Adrenal gland (tissue), 12 donors: Measurements from ENCODE around the gene WWC2. TPM values are rescaled to one million over a fixed set of nuclear protein-coding genes. Genes with fewer than 3 reads are reported as not detected.

Experiments
- DNase-seq, 7 donors: peaks; one replicate each; pipeline ENCODE4 v3.0.0-alpha.2; 2019 to 2020
- H3K27ac ChIP-seq, 5 donors: fragments of 200-600 bp; sonication (generic) in 4 of 5; 1 replicate in 3 of 5; 2 replicates in 2 of 5; pipeline versions ENCODE4 v1.5.1 to v1.8.0; 2016 to 2020; ENCODE audit warnings: mild to moderate bottlenecking in 1 of 5
- H3K27me3 ChIP-seq: fragments of 200-600 bp; 2 replicates; pipeline ENCODE4 v1.8.0; 2021
- H3K36me3 ChIP-seq, 2 donors: fragments of 200-600 bp; replicated peaks in 1 of 2; 1 replicate in 1 of 2; 2 replicates in 1 of 2; pipeline versions ENCODE4 v1.5.1 to v1.8.0; 2018 to 2022
- H3K4me1 ChIP-seq, 2 donors: fragments of 200-600 bp; replicated peaks in 1 of 2; 1 replicate in 1 of 2; 2 replicates in 1 of 2; pipeline versions ENCODE4 v1.5.1 to v1.8.0; 2018 to 2021
- H3K4me3 ChIP-seq, 4 donors: fragments of 200-600 bp; sonication (generic) in 3 of 4; one replicate each; pipeline ENCODE4 v1.5.1; 2016 to 2018
- H3K9me3 ChIP-seq, 3 donors: fragments of 200-600 bp; sonication (generic) in 1 of 3; replicated peaks in 1 of 3; 1 replicate in 2 of 3; 2 replicates in 1 of 3; pipeline versions ENCODE4 v1.5.1 to v1.8.0; 2016 to 2021
- CTCF ChIP-seq, 6 experiments: fragments of 450-650 bp in 4 of 6; fragments of 200-600 bp in 2 of 6; sonication (generic) in 1 of 6; IDR thresholded peaks; 1 replicate in 5 of 6; 2 replicates in 1 of 6; pipeline versions ENCODE4 v1.5.1 to v1.8.0; 2016 to 2021; ENCODE audit warnings: antibody characterized with exemption in 6 of 6, mild to moderate bottlenecking in 2 of 6, moderate library complexity in 1 of 6
- POLR2A ChIP-seq, 2 donors: fragments of 450-650 bp; IDR thresholded peaks; one replicate each; pipeline ENCODE4 v1.6.1; 2017; ENCODE audit warnings: antibody characterized with exemption in 2 of 2, mild to moderate bottlenecking in 2 of 2, moderate library complexity in 1 of 2
- WGBS, 4 donors: extraction: QIAGEN DNeasy Blood & Tissue Kit in 2 of 4; methylation state at CpG; one replicate each; pipeline versions ENCODE4 v1.1.5 to v1.1.7; 2013 to 2017; 5-methylcytosine and 5-hydroxymethylcytosine counted together
- intact Hi-C, 2 donors: fragments of 100-400 bp; cut with DNase I; formaldehyde crosslinking; loops; one replicate each; pipeline versions ENCODE4 v1.14.1 to v1.15.0; 2022 to 2023
- polyA plus RNA-seq, 3 donors: library from polyadenylated mRNA; stranded (reverse); fragments of 200-250 nt in 2 of 3; fragments of 350-450 nt in 1 of 3; fragmentation: Illumina TruSeq in 1 of 3; extraction: RNeasy Lipid Tissue Mini Kit (QIAGEN cat#74804) in 1 of 3; gene quantifications; one replicate each; pipeline ENCODE4 v1.2.3, GENCODE V29; 2013 to 2014
- total RNA-seq, 9 donors: library from RNA; depleted of rRNA in 4 of 9; stranded (reverse); fragments of >200 nt in 4 of 9; fragments of 120-200 nt in 1 of 9; fragmentation: NEBNext Ultra II Directional in 1 of 9; extraction: Animal tissue kit (Norgen Biotek cat#: 25700) in 1 of 9; gene quantifications; one replicate each; pipeline versions ENCODE4 v1.1.0 to v1.2.4, GENCODE V29; 2013 to 2023
- donor health status: healthy with polysubstance abuse.
- donor health status: Bipolar disorder and iron deficiency.
- donor health status: DM: yes; HTN: yes; CAD: no.
- donor health status: DM: no; HTN: no; CAD: no.
- donor health status: DM: no; HTN: no; CAD: no.
- donor health status: DM: yes; HTN: yes; CAD: no.

WWC2 gene
- total and polyA plus RNA-seq, 12 donors = 3.1 to 27.9 (median 17.4) TPM

- no peaks in the 10 kb centered on the region for H3K9me3 ChIP-seq
- 89 to 94% (median 93%) methylated on average over 12 of the region's 12 CpGs for WGBS, 4 donors
- no peak overlapping the region for H3K4me3 ChIP-seq
- DNase-seq = no peak
- intact Hi-C loops = no loop called here
- H3K27me3 ChIP-seq = no peaks in the 10 kb centered on the region
- no peak overlapping the region for H3K27ac ChIP-seq
- no peak for TF ChIP-seq POLR2A (IDR thresholded peaks at IDR 0.05)
- no peak for TF ChIP-seq CTCF (IDR thresholded peaks at IDR 0.05)
- peaks cover 0 to 6% of the 10 kb centered on the region in 2 donors for H3K36me3 ChIP-seq
- H3K4me1 ChIP-seq = no peaks in the 10 kb centered on the region
These were observed 185.3 kb downstream of the WWC2 start for GRCh38 chr4:183284258-183284785.

- H3K27me3 ChIP-seq = no peaks in the 10 kb centered on the region
- H3K4me1 ChIP-seq = no peaks in the 10 kb centered on the region
- H3K4me3 ChIP-seq = no peak overlapping the region
- DNase-seq = peak in 1 of 7 donors; percentile 18
- no peak overlapping the region for H3K27ac ChIP-seq
- no peaks in the 10 kb centered on the region for H3K9me3 ChIP-seq
- TF ChIP-seq CTCF (IDR thresholded peaks at IDR 0.05) (no peak), POLR2A (IDR thresholded peaks at IDR 0.05) (no peak)
- WGBS, 4 donors = 62 to 74% (median 72%) methylated on average over 4 of the region's 4 CpGs
- H3K36me3 ChIP-seq = peaks cover 0 to 10% of the 10 kb centered on the region in 2 donors
- intact Hi-C loops = no loop called here
These were observed 185.9 kb downstream of the WWC2 start for GRCh38 chr4:183284965-183285364.

GRCh38 chr4:183285886-183286285, 186.8 kb downstream of the WWC2 start:
- intact Hi-C loops = no loop called here
- no peak for DNase-seq
- H3K36me3 ChIP-seq = peaks cover 0 to 5% of the 10 kb centered on the region in 2 donors
- H3K9me3 ChIP-seq = no peaks in the 10 kb centered on the region
- TF ChIP-seq CTCF (IDR thresholded peaks at IDR 0.05) (no peak), POLR2A (IDR thresholded peaks at IDR 0.05) (no peak)
- no peak overlapping the region for H3K27ac ChIP-seq
- 89 to 94% (median 93%) methylated on average over 7 of the region's 7 CpGs for WGBS, 4 donors
- no peak overlapping the region for H3K4me3 ChIP-seq
- H3K4me1 ChIP-seq = no peaks in the 10 kb centered on the region
- H3K27me3 ChIP-seq = no peaks in the 10 kb centered on the region

GRCh38 chr4:183286590-183287308, 187.7 kb downstream of the WWC2 start:
- intact Hi-C loops = no loop called here
- no peaks in the 10 kb centered on the region for H3K27me3 ChIP-seq
- no peaks in the 10 kb centered on the region for H3K9me3 ChIP-seq
- H3K36me3 ChIP-seq = peaks cover 0 to 4% of the 10 kb centered on the region in 2 donors
- DNase-seq = no peak
- no peaks in the 10 kb centered on the region for H3K4me1 ChIP-seq
- no peak for TF ChIP-seq CTCF (IDR thresholded peaks at IDR 0.05)
- H3K27ac ChIP-seq = no peak overlapping the region
- H3K4me3 ChIP-seq = no peak overlapping the region
- 94 to 97% (median 96%) methylated on average over 11 of the region's 11 CpGs for WGBS, 4 donors
